HG02610 (cell line): Measurements from ENCODE around the gene KRT7.

Experiments used
- ATAC-seq: cut with Tn5 transposase; IDR thresholded peaks from one replicate; pipeline ENCODE4 v1.9.1; 2021; ENCODE audit warnings: mild to moderate bottlenecking, moderate library complexity; ENCODE audit not compliant: unreplicated experiment

KRT7 gene

DNA sequence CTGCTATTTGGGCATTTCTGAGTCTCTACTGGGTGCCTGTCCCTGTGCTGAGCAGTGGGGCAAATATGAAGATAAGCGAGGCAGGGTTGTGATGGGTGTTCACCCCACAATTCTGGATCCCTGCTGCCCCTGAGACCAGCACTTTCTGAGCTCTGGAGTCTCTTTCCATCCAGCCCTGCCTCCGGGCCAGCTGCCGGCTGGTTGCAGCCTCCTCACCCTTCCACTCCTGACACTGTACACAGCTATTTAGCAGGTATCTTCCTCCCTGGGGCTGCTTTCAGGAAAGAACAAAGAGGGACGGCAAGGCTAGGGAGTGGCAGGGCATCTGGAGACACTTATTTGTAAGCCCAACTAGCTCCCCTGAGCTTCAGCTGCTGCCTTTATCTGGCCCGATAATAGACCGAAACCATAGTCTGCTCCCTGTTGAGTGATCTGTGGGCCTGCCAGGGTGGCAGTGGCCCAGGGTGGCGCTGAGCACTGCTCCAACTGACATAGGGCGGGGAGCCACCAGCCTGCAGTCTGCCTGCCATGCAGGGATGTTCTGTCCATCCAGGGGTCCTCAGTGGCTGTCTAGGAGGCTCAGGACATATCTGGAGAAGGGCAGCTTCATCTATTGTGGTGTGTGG lies 33.6 kb upstream of the KRT7 start:
- no peak for ATAC-seq

DNA sequence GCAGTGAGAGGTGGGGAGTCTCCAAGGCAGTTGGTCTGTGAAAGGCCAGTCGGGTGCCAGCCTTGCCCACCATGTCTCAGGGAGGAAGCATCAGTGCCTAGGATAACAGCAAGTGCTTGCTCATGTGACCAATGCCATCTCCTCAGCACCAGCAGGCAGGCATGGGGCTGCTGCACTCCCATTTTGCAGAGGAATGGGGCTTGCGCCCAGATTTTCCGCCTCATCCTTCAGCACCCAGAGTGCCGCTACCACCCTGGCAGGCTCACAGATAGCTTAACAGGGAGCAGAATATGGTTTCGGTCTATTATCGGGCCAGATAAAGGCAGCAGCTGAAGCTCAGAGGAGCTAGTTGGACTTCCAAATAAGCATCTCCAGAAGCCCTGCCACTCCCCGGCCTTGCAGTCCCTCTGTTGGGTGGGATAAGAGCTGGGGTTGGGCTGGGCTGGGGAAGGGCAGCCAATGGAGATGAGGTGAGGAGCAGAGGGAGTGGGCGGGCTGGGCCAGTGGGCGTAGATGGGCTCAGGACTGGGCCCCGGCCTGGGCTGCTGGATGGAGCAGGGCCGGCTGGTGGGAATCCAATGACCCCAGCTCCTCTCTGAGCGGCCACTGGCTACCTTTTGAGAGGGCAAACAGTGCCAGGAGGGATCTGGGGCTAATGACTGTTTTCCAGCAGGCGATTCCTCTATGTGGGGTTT lies 32.8 kb upstream of the KRT7 start:
- no peak for ATAC-seq

DNA sequence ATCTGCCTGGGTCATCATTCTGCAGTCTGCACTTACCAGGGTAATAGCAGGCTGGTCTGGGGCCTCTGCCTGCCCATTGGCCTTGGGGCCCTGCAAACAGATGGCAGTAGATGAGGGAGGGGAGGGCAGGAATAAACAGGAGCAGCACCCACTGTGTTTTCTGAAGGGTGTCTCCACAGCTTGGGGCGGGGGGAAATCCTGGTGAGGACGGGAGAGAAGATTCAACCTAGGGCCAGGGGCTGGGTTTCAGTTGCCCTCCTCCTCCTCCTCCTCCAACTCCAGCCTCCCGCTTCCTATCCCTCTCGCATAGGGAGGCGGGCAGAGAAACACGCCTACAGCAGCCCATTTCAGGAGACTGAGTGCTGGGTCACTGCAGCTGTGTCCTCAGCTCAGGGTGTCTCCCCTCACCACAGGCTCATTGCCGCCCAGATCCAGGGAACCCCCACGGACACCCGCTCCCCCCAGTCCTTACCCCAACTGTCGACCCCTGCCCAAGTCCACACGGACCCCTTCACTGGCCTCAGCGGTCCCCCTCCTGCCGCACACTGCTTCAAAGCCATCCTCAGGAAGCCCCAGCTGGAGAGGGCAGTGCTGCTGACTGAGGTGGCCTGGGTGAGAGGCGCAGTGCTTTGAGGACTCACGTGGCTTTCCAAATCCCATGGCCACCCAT lies 32.1 kb upstream of the KRT7 start:
- ATAC-seq, result no peak

DNA sequence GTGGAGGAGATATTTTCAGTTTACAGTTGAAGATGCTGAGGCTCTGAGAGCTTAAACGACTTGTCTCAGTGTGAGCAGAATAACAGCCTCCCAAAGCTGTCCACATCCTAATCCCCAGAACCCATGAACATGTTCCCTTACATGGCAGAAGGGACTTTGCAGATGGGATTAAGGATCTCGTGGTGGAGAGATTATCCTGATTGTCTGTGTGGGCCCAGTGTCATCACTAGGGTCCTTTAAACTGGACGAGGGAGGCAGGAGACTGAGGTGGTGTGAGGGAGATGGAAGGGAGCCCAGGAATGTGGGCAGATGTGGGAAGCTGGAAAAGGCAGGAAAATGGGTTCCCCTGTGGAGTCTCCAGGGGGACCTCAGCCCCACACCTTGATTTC lies 31.6 kb upstream of the KRT7 start:
- no peak for ATAC-seq

DNA sequence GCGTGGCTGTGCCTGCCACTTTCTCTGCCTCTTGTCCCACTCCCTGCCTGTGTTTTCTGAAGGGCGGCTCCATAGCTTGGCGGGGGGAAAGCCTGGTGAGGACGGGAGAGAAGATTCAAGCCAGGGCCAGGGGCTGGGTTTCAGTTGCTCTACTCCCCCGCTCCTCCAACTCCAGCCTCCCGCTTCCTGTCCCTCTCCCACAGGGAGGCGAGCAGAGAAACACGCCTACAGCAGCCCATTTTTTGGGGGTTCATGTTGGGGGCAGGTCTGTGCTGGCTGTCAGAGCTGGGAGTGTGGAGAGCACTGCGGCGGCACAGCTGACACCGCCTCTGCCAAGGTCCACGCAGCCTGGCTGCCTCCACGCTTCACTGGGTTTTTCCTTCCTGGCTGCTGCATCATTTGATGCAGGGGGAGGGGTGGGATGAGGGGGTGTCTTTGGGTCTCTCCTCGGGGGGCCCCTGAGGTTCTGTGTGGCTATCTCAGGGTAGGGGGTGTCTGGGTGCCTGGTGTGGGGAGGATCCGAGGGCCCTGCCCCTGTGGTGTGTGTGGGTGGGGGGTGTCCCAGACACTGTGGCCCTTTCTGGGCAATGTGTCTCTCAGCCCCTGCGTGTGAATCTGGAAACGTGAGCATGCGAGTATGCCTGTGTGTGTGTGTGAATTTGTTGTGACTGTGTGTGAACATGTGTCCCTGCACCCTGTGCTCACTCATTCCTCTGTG lies 30.5 kb upstream of the KRT7 start:
- no peak for ATAC-seq

DNA sequence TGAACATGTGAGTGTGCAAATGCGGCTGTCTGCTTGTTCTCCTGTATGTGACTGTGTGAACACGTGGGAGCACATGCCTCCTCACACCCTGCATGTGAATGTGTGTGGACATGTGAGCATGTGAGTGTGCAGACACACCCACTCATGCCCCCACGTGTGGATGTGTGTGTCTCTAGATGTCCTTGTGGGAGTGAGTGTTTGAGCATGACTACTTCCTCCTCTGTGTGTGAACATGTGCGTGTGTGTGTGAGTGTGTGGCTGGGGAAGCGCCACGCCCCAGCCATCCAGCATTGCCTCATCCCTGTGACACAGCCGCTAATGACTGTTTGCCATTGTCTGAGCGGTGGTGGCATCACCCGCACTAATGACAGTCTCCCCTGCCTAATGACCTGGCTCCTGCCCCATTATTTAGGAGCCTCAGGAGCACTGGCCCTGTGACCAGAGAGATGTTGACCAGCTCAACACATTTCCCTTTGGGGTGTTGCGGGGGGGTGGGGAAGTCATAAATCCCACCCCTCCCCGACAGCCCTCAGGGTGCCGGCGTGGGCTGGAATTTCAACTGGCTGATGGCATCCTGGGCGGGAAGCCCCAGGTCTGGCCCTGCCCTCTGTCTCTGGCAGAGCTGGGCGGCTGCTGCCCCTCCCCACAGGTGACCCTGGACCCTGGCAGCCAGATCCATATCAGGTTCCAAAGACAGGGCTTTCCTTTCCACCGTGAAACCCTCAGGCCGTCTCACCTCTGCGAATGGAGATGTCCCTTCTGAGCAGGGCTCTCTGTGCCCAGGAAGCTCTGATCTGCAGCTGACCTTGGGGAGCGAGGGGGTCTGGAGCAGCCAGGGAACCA lies 29.7 kb upstream of the KRT7 start:
- ATAC-seq, result no peak

DNA sequence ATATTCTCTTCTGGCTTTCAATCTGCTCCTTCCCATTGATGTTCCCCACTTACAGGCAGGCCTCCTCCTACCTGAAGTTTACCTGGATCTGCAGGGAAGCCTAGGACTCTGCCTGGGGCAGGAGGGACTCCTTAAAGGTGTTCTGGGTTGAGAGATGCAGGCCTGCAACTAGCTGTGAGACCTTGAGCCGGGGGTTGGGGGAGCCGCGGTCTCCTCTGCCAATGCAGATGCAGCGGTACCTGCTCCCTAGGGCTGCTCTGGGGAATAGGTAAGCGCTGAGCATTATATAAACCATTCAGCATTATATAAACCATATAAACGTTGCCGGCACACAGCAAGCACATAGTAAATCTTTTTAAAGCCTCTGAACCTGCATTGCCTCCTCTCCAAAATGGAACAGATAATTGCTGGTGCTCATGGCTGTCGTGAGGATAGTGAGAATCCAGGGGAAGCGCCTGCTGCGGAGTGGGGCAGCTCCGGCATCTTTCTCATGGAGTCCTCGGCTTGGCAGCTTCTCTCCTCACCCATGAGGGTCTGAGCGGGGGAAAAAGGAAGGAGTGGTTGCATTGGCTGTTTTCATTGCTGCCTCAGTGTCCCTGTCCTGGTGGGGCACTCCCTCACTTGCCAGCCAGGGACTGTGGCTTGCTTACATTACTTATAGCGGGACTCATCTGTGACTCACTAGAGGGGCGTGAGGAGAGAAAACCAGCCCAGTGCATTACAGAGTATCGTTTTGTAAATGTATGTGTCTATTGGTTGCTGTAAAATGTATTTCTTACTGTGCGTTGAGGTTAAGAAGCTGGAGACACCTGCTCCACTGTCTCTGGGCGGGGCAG lies 28.7 kb upstream of the KRT7 start:
- no peak for ATAC-seq

DNA sequence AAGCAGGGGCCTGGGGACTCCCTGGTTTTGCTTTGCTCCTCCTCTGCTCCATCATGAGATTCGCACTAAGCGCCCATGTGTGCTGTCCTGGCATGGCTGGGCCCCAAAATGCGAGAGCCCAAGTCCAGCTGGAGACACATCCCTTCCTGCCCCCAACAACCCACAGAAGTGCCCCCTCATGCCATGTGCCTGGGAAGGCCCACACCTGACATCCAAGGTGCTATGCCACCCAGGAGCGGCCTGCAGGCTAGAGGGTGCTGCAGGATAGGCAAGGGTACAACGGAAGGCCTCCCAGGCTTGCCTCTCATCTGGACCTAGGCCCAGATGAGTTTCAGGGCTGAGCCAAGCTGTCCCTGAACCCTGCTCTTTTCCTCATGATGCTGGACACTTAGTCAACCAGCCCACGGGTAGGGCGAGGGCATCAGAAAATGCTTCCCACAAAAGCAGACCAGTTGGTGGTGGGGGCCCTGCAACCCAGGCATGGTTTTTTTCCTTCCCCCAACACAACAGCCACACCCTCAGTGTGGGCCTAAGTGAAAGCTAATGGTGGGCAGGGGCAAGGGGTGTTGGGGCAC lies 28.0 kb upstream of the KRT7 start:
- ATAC-seq, result no peak

DNA sequence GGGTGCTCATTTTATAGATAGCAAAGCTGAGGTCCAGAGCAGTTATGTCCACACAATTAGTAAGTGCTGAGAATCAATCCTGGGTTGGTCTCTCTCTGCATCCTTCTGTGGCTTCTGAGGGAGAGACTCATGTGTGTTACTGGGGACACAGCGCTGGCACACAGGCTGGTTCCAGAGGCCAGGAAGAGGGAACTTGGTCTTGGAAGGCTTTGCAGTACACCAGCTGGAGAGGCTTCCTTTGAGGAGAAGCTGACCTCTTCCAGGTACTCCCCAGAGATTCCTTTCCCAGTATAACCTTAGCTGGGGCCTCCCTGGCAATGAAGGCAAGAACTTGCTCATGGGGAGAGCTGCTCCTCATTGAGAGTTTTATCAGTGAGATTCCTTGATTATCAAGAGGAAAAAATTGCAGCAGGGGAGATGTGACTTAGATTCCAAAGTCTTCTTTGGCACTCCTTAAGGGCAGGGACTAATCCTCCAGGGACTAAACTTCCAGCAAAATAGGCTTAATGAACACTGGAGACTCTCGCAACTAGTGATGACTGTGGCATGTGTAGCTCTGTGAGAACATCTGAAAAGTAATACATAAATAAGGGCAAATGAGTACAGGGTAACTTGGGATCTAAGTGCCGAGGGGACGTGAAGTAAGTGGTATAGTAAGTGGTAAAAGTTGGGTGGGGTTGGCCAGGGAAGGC lies 27.3 kb upstream of the KRT7 start:
- no peak for ATAC-seq

DNA sequence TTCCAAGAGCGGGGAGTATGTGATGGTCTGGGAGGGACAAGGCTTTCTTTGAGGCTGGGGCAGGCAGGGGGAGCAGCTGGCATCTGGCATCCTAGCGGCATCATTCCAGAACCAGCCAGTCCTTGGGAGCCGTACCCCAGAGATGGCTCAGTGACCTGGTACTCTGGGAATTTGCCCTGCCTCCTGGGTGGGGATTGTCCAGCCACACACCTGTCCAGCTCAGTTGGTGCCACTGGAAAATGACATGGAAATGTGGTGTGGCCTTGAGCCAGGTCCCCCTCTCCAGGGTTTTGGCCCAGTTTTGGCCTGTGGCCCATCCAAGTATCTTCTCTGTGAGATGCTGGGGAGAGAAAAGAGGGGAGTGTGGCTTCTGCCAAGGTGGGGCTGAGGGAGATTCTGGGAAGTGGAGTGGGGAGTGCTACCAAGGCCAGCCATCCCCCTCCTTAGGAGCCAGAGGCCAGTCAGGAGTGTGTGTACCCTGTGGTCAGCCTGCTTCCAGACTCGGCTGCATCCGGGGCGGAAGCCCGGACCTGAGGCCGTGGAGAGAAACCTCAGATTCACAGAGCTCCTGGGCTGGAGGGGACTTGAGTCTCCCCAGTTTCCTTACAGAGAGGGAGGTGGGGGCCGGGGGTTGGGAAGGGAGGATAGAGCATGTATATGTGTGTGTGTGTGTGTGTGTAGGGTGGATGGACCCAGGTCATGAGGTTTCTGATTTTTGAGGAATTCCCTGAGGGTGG lies 26.6 kb upstream of the KRT7 start:
- ATAC-seq, result no peak

DNA sequence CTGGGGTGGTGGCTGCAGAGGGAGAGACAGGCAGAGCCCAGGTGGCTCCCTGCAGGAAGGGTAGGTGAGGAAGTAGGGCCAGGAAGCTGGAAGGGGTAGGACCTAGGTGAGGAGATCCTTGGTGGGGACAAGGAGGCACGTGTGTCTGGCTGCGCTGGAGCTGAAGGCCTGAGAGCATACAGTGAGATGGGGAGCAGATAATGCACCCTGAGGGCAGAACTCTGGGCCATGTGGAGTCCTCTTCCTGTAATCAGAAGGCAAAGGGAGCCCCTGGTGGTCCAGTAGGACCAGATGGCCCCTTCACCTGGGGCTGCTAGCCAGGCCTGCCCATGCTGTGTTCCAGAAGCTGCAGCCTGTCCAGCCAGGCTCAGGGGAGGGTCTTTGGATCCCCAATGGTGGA lies 25.9 kb upstream of the KRT7 start:
- ATAC-seq, result no peak

DNA sequence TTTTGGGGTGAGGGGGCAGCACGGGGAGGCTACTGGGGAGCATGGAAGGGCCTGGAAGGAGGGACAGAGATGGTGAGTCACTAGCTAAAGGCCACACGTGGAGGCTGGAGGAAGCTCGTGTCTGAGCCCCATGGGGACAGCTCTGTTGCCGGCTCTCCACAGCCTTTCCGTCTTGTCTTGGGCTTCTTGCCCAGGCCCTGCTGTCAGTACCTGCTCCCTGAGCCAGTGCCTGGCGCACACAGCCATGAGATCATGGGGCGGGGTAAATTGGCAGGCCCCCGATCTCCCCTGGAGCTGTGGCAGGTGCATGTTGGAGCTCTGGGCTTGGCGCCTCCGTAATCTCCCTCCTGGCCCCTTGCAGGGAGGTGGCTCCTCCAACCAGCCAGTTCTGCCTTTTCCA lies 25.1 kb upstream of the KRT7 start:
- no peak for ATAC-seq

DNA sequence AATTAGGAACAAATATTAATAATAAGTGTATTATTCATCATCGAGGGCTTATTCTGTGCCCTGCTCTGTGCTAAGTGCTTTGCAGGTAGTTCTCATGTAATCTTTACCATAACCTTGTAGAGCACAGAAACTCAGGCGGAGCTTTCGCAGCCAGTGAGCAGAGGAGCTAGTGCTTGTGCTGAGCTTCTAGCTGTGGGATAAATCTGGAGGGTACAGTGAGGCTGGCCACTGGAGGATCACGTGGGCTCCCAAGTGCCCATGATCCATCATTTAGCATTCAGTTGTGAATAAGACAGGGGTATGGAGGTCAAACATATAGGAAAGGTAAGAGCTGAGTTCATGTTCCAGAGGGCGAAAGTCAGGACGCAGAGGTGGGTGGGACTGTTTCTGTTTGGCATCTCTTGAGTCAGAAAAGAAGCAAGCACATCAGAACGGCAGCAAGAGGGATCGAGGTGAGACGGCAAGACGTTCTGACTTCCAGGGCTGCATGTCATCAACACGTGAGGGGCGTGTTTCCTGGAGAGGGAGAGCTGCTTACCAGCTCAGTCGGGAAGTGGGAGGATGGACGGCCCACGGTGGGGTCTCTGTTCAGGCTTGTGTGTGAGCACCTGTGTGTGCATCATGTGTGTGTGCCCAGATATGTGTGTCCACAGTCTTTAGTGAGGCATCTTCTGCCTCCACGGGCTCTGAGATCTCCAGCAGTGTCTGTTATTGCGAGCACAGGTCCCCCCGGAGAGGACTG lies 24.4 kb upstream of the KRT7 start:
- ATAC-seq, result no peak

DNA sequence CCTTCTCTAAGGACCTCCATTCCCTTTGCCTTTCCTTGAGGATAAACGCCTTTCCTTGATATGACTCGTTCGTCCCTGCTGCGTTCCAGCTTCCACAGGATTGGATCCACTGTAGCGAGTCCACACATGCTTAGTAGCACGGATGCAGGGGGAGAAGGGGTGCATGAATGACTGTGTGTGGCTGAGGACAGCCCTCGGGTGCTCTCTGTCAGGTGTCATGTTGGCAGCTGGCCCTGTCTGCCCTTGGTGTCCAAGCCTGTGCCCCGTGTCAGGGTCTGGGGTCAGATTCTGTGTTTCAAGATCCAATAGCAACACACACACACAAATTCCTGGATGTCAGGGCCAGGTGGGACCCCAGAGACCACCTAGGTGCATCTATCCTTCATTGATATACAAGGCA lies 23.7 kb upstream of the KRT7 start:
- no peak for ATAC-seq

DNA sequence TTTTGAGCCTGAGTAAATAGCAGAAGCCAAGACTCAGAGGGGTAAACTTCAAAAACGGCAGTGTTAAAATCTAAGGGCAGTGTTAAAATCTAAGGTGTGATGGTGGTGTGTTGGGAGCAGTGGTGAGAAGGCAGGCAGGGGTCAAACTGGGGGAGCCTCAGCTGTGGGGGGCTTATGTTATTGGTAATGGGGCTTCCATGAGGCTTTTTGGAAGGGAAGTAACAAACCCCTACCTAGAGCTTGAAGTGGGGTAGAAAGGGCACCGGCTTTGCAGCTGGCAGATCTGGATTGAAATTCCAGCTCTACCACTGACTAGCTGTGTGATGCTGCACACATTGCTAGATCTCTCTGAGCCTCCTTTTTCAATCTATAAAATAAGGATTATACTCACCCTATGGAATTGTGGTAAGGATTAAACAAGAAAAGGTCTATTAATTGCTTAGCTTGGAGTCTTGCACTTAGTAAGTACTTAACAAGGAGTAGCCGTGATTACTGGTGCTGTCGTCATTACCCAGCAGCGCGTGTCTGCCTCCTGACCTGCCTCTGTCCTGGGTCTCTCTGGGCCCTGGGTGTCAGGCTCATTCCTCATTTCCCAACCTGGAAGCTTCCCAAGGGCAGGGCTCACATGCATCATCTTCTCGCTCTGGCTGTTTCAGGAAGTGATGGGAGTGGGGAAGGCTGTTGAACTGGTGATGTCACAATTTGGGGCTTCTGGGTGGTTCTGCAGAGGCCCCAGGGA lies 22.7 kb upstream of the KRT7 start:
- ATAC-seq, result no peak

DNA sequence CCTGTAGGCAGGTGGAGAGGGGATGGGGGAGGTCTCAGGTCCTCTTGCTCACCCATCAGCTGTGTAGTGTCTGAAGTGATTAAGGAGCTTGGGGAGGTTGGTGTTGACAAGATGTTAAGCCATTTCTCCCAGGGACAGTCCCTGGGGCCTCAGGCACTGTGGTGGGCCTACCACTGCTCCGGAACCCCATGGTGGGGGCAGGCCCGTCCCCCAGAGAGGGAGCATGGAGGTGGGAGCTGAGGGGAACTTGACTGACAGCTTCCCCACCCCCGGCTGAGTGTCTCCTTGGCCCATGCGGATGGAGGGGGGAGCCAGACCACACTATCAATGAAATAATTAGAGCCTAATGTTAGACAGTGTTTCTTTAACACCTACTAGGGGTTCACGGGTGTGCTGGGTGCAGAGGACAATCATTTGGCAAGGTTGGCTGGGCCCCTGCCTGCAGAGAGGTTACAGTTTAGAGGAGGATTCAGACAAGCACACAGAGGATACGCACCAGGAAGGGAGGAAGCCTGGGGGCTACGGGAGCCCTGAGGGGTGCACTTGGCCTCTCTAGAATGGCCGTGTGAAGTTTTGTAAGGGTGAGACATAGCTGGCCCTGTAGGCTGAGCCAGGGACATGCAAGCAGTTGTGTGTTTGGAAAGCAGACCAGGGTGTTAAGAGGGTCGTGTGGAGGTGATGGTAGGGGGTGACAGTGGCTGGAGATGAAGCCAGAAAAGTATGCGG lies 22.0 kb upstream of the KRT7 start:
- no peak for ATAC-seq
